GM10248 (cell line): Measurements from ENCODE around the gene HDGFL2.

ENCODE experiments used
- CTCF ChIA-PET: fragments of 300-600 bp; sonication (Branson Sonifier 250); formaldehyde crosslinking; extraction: SDS; loops from one replicate; lab custom pipeline; 2021; ENCODE audit warnings: antibody characterized with exemption; lab: Yijun Ruan, JAX
- POLR2A ChIA-PET: fragments of 350-650 bp; sonication (Branson Sonifier 250); formaldehyde crosslinking; extraction: SDS; loops from one replicate; lab custom pipeline; 2020; ENCODE audit warnings: antibody characterized with exemption; lab: Yijun Ruan, JAX
- DNase-seq: peaks from one replicate; pipeline ENCODE4 v3.0.0; 2012; ENCODE audit errors: extremely low spot score
- CTCF ChIP-seq: IDR thresholded peaks from 2 replicates; pipeline ENCODE4 v1.5.1; 2012; ENCODE audit warnings: mild to moderate bottlenecking, low read depth; ENCODE audit errors: extremely low read depth, missing control alignments, control extremely low read depth

HDGFL2 gene

GRCh38 chr19:4547303-4548237 is 75.5 kb downstream of the HDGFL2 start:
- ChIA-PET CTCF (interaction anchor here (0.7 to 1.9 kb wide), 9 partner anchors 12 to 281 kb away, joined by 3 to 10 read pairs (median 3); partner anchors contain the start of gene PLIN5), POLR2A (no interaction called here)
- no peak for DNase-seq
- TF ChIP-seq CTCF, result peak; percentile 40

DNA sequence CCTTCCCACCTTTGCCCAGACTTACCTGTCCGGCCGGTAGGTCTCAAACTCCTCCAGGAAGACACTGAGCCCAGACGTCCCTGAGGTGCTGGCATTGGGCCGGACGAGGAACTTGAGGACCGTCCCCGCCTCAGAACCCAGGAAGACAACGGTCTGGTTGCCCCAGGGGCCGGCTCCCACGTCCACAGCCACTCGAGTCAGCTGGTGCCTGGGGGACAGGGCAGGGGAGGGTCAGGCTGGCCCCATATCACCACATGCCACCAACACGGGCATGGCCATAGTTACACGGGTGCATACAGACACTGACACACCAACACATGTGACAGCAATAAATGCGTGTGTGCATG is 76.1 kb downstream of the HDGFL2 start:
- POLR2A ChIA-PET, result no interaction called here
- no peak for DNase-seq
- CTCF ChIA-PET, result interaction anchor here (1.3 kb wide), 1 partner anchor 21 kb away, joined by 3 read pairs; no protein-coding TSS in a partner anchor
- TF ChIP-seq CTCF, result no peak

DNA sequence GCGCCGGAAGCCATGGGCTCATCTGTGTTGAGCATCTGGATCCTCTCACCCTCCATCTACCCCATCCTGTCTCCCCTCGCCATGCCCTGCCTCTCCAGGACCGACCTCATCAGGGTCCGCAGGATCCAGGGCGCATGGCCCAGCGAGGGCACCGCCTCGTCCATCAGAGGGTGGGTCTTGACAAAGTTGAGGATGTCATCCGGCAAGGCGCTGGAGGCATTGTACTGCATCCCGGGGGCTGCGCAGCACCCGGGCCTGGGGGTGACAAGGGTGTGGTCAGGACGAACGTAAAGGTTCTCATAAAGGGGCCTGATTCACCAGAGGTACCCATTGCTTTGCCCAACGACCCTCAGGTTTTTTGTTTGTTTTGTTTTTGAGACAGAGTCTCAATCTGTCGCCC is 77.9 kb downstream of the HDGFL2 start:
- no peak for DNase-seq
- CTCF ChIA-PET, result no interaction called here
- POLR2A ChIA-PET, result interaction anchor here (0.6 kb wide), 1 partner anchor 142 kb away, joined by 4 read pairs; no protein-coding TSS in a partner anchor
- TF ChIP-seq CTCF, result no peak

DNA sequence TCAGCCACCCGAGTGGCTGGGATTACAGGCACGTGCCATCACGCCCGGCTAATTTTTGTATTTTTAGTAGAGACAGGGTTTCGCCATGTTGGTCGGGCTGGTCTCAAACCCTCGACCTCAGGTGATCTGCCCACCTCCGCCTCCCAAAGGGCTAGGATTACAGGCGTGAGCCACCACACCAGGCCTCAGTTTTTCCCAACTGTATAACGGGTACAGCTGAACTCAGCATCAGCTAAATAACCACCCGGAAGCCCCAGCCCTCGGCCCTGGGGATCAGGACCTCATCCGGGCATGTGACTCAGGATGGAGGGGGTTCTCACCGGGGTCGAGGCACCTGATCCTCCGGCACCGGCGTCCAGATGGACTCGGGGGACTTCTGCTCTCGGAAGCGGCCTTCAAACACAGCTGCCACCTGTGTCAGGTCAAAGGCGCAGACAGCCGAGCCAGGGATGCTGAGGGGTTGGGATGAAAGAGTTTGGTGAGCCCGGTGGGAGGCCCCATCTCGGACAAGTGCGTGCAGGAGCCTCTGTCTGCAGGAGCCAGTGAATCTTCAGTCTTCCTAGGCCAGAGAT is 78.5 kb downstream of the HDGFL2 start:
- no peak for TF ChIP-seq CTCF
- POLR2A ChIA-PET, result no interaction called here
- CTCF ChIA-PET, result no interaction called here
- no peak for DNase-seq
